ENCODE measurements around the gene PRDM11.
A peak's percentile ranks its signal among the peaks of the same experiment; 100 is the strongest.

The PRDM11 gene

GRCh38 chr11:45189230-45189629 is 42.8 kb downstream of the PRDM11 start:
- Mint-ChIP-seq H3K27ac (no peak overlapping the region), H3K27me3 (ENCODE audit: low read depth) (no peaks in the 10 kb centered on the region), H3K9me3 (peaks cover 12% of the 10 kb centered on the region), H3K4me3 (no peak overlapping the region), H3K4me1 (peaks cover 8% of the 10 kb centered on the region), H3K36me3 (ENCODE audit: low read depth) (peaks cover 64% of the 10 kb centered on the region)
- TF ChIP-seq, protein P1, sequence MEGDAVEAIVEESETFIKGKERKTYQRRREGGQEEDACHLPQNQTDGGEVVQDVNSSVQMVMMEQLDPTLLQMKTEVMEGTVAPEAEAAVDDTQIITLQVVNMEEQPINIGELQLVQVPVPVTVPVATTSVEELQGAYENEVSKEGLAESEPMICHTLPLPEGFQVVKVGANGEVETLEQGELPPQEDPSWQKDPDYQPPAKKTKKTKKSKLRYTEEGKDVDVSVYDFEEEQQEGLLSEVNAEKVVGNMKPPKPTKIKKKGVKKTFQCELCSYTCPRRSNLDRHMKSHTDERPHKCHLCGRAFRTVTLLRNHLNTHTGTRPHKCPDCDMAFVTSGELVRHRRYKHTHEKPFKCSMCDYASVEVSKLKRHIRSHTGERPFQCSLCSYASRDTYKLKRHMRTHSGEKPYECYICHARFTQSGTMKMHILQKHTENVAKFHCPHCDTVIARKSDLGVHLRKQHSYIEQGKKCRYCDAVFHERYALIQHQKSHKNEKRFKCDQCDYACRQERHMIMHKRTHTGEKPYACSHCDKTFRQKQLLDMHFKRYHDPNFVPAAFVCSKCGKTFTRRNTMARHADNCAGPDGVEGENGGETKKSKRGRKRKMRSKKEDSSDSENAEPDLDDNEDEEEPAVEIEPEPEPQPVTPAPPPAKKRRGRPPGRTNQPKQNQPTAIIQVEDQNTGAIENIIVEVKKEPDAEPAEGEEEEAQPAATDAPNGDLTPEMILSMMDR (IDR thresholded peaks at IDR 0.05; ENCODE audit: unreplicated experiment in 3 of 3) = no peak

DNA sequence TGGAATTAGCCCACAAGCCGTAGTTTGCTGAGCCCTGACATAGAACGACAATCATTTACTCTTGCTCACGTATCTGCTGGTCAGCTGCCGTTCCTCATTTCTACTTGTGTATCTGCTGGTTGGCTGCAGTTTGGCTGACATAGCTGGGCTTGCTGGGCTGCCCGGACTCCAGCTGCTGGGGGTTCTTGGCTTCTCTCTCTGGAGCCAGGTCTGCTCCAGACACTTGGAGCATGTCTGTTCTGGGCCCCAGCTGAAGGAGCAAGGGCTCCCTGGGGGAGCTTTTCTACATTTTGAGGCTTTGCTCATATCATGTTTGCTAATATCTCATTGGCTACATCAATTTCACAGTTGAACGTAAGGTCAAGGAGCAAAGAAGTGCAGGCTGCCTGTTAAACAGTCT is 47.3 kb downstream of the PRDM11 start:
- peaks cover 74% of the 10 kb centered on the region for H3K36me3 Mint-ChIP-seq (ENCODE audit: low read depth)
- no peaks in the 10 kb centered on the region for H3K27me3 Mint-ChIP-seq (ENCODE audit: low read depth)
- TF ChIP-seq, protein P1 (IDR thresholded peaks at IDR 0.05; ENCODE audit: unreplicated experiment in 3 of 3) = no peak
- H3K9me3 Mint-ChIP-seq = peaks cover 12% of the 10 kb centered on the region
- H3K4me3 Mint-ChIP-seq = no peak overlapping the region
- H3K4me1 Mint-ChIP-seq = peaks cover 16% of the 10 kb centered on the region
- H3K27ac Mint-ChIP-seq = peak overlapping the region; percentile 50 to 84 (median 81)

DNA sequence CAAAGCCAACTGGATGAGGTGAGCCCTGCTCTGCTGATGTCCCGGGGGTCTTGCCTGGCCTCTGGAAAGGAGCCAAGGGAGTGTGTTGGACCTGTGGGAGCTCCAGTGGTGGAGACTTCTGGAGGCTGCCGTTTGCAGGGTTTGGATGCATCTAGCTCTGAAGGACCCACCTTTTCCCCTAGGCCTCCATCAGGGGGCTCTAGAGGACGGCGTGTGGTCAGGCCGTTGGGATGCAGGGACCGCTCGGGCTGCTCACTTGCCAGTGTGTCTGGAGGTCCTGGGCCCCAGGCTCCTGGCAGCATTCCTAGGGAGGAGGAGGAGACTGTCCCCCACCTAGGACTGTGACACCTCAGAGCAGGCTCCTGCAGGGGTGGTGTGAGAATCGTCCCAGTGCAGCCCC is 58.3 kb downstream of the PRDM11 start:
- Mint-ChIP-seq H3K27me3 (ENCODE audit: low read depth) (no peaks in the 10 kb centered on the region), H3K36me3 (ENCODE audit: low read depth) (peaks cover 46% of the 10 kb centered on the region), H3K27ac (peak overlapping the region in 1 of 3 experiments; percentile 30), H3K4me1 (peaks cover 16% of the 10 kb centered on the region), H3K4me3 (no peak overlapping the region), H3K9me3 (peaks cover 6% of the 10 kb centered on the region)
- TF ChIP-seq, protein P1 (IDR thresholded peaks at IDR 0.05; ENCODE audit: unreplicated experiment in 3 of 3) = peak in 1 of 3 experiments; percentile 24

- Mint-ChIP-seq H3K27ac (no peak overlapping the region), H3K4me3 (no peak overlapping the region), H3K36me3 (ENCODE audit: low read depth) (peaks cover 34% of the 10 kb centered on the region), H3K9me3 (peaks cover 6% of the 10 kb centered on the region), H3K27me3 (ENCODE audit: low read depth) (no peaks in the 10 kb centered on the region), H3K4me1 (peaks cover 18% of the 10 kb centered on the region)
- TF ChIP-seq, protein P1 (IDR thresholded peaks at IDR 0.05; ENCODE audit: unreplicated experiment in 3 of 3) = no peak
Observed at GRCh38 chr11:45205978-45206377, 59.5 kb downstream of the PRDM11 start.

DNA sequence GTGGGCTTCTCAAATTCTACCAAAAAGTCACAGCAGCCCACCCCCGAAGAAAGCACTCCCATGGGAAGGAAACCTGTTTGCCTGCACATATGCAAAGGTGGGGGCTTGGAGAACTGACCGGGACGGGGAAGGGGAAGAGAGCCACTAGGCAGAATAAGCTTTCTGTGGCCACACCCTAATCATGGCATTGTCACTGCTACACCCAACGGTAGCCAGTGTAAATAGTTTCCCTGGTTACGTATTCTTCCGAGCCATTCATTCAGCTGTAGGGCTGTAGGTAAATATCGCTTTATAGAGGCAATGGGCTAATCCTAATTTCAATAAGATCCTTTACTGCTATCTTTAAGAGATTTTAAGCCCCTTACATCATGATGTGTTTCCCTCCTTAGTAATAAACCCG is 61.7 kb downstream of the PRDM11 start:
- TF ChIP-seq, protein P1 (IDR thresholded peaks at IDR 0.05; ENCODE audit: unreplicated experiment in 3 of 3) = no peak
- Mint-ChIP-seq H3K27me3 (ENCODE audit: low read depth) (no peaks in the 10 kb centered on the region), H3K4me3 (no peak overlapping the region), H3K9me3 (peaks cover 2% of the 10 kb centered on the region), H3K27ac (peak overlapping the region; percentile 51 to 99 (median 59)), H3K4me1 (peaks cover 24% of the 10 kb centered on the region), H3K36me3 (ENCODE audit: low read depth) (peaks cover 32% of the 10 kb centered on the region)
